MCF 10A (cell line): Measurements from ENCODE around the gene ARNT2. TPM values are rescaled to one million over a fixed set of nuclear protein-coding genes. Genes with fewer than 3 reads are reported as not detected.

ENCODE experiments used
- BruUV-seq: library from RNA; stranded (reverse); fragments of 400-500 nt; replicated peaks from 2 replicates; lab custom pipeline; 2021; lab: Mats Ljungman, UMichigan
- CTCF ChIA-PET: fragments of 300-600 bp; sonication (Branson Sonifier 250); formaldehyde crosslinking; extraction: SDS; loops from one replicate; lab custom pipeline; 2021; ENCODE audit warnings: antibody characterized with exemption, inconsistent platforms; lab: Yijun Ruan, JAX
- POLR2A ChIA-PET: fragments of 300-600, 350-650 bp; sonication (Branson Sonifier 250); formaldehyde crosslinking; extraction: SDS; loops from one replicate; lab custom pipeline; 2020; ENCODE audit warnings: antibody characterized with exemption, inconsistent platforms; lab: Yijun Ruan, JAX
- DNase-seq: peaks from one replicate; pipeline ENCODE4 v3.0.0-alpha.2; 2018; ENCODE audit not compliant: unreplicated experiment
- H3K27ac Mint-ChIP-seq: one replicate; pipeline ENCODE4 v1.8.0; 2022; ENCODE audit warnings: mild to moderate bottlenecking, low read depth, mixed read lengths; ENCODE audit not compliant: unreplicated experiment
- H3K27me3 Mint-ChIP-seq: one replicate; pipeline ENCODE4 v1.8.0; 2022; ENCODE audit warnings: mixed read lengths; ENCODE audit not compliant: insufficient read depth, unreplicated experiment
- H3K36me3 Mint-ChIP-seq: one replicate; pipeline ENCODE4 v1.8.0; 2022; ENCODE audit warnings: mild to moderate bottlenecking, moderate library complexity, mixed read lengths; ENCODE audit not compliant: insufficient read depth, unreplicated experiment
- H3K4me1 Mint-ChIP-seq: one replicate; pipeline ENCODE4 v1.8.0; 2022; ENCODE audit warnings: mixed read lengths; ENCODE audit not compliant: insufficient read depth, unreplicated experiment
- H3K4me3 Mint-ChIP-seq: one replicate; pipeline ENCODE4 v1.8.0; 2022; ENCODE audit warnings: mild to moderate bottlenecking, moderate library complexity, mixed read lengths; ENCODE audit not compliant: unreplicated experiment
- H3K9me3 Mint-ChIP-seq: one replicate; pipeline ENCODE4 v1.8.0; 2022; ENCODE audit warnings: mixed read lengths; ENCODE audit not compliant: unreplicated experiment
- CTCF ChIP-seq: fragments of 200-600 bp; IDR thresholded peaks from one replicate; pipeline ENCODE4 v1.8.0; 2022; ENCODE audit warnings: antibody characterized with exemption, mild to moderate bottlenecking; ENCODE audit not compliant: unreplicated experiment
- intact Hi-C: fragments of 100-400 bp; cut with micrococcal nuclease; formaldehyde crosslinking; loops from 2 replicates; pipeline ENCODE4 v1.14.1; 2022
- total RNA-seq: library from RNA; stranded (reverse); gene quantifications from 2 replicates; pipeline ENCODE4 v1.2.3, GENCODE V29; 2022

The ARNT2 gene
- total RNA-seq, 1 experiment from 2014 or later = 1.6 TPM

GRCh38 chr15:80415358-80415670 is 11.1 kb downstream of the ARNT2 start:
- DNase-seq = no peak
- Mint-ChIP-seq H3K4me1 (peaks cover 11% of the 10 kb centered on the region), H3K36me3 (no peaks in the 10 kb centered on the region), H3K27me3 (peaks cover 11% of the 10 kb centered on the region), H3K4me3 (no peak overlapping the region), H3K9me3 (no peaks in the 10 kb centered on the region), H3K27ac (no peak overlapping the region)
- intact Hi-C loops = no loop called here
- BruUV-seq = no TSS peak
- TF ChIP-seq CTCF = no peak
- POLR2A ChIA-PET = no interaction called here
- CTCF ChIA-PET = no interaction called here

GRCh38 chr15:80416702-80417101 is 12.5 kb downstream of the ARNT2 start:
- DNase-seq = no peak
- TF ChIP-seq CTCF = no peak
- CTCF ChIA-PET = no interaction called here
- Mint-ChIP-seq H3K4me1 (peaks cover 11% of the 10 kb centered on the region), H3K27ac (no peak overlapping the region), H3K4me3 (no peak overlapping the region), H3K9me3 (no peaks in the 10 kb centered on the region), H3K27me3 (no peaks in the 10 kb centered on the region), H3K36me3 (no peaks in the 10 kb centered on the region)
- no TSS peak for BruUV-seq
- POLR2A ChIA-PET = interaction anchor here (0.6 kb wide), 1 partner anchor 1105 kb away, joined by 3 read pairs; no protein-coding TSS in a partner anchor
- intact Hi-C loops = no loop called here

GRCh38 chr15:80418892-80419537 is 14.8 kb downstream of the ARNT2 start:
- Mint-ChIP-seq H3K27me3 (no peaks in the 10 kb centered on the region), H3K36me3 (no peaks in the 10 kb centered on the region), H3K27ac (no peak overlapping the region), H3K9me3 (no peaks in the 10 kb centered on the region), H3K4me3 (no peak overlapping the region), H3K4me1 (peaks cover 11% of the 10 kb centered on the region)
- POLR2A ChIA-PET = no interaction called here
- CTCF ChIA-PET = interaction anchor here (0.5 to 1.8 kb wide), 13 partner anchors 9 to 361 kb away, joined by 3 to 6 read pairs (median 4); no protein-coding TSS in a partner anchor
- peak; percentile 54 for TF ChIP-seq CTCF
- intact Hi-C loops = loop anchor here (1.0 kb wide), 2 partner anchors 93 to 357 kb away; no protein-coding TSS in a partner anchor
- no TSS peak for BruUV-seq
- peak; percentile 64 for DNase-seq

GRCh38 chr15:80419546-80419945 is 15.4 kb downstream of the ARNT2 start:
- no peak for DNase-seq
- CTCF ChIA-PET = interaction anchor here (0.5 to 1.6 kb wide), 10 partner anchors 9 to 636 kb away, joined by 3 to 6 read pairs (median 4); no protein-coding TSS in a partner anchor
- intact Hi-C loops = loop anchor here (1.0 kb wide), 2 partner anchors 93 to 357 kb away; no protein-coding TSS in a partner anchor
- no peak overlapping the region for H3K4me3 Mint-ChIP-seq
- no peak for TF ChIP-seq CTCF
- H3K4me1 Mint-ChIP-seq = peaks cover 11% of the 10 kb centered on the region
- no TSS peak for BruUV-seq
- no peaks in the 10 kb centered on the region for H3K36me3 Mint-ChIP-seq
- POLR2A ChIA-PET = no interaction called here
- H3K27me3 Mint-ChIP-seq = no peaks in the 10 kb centered on the region
- H3K27ac Mint-ChIP-seq = no peak overlapping the region
- no peaks in the 10 kb centered on the region for H3K9me3 Mint-ChIP-seq
